ENCODE measurements around the gene RUNX3.

DNA sequence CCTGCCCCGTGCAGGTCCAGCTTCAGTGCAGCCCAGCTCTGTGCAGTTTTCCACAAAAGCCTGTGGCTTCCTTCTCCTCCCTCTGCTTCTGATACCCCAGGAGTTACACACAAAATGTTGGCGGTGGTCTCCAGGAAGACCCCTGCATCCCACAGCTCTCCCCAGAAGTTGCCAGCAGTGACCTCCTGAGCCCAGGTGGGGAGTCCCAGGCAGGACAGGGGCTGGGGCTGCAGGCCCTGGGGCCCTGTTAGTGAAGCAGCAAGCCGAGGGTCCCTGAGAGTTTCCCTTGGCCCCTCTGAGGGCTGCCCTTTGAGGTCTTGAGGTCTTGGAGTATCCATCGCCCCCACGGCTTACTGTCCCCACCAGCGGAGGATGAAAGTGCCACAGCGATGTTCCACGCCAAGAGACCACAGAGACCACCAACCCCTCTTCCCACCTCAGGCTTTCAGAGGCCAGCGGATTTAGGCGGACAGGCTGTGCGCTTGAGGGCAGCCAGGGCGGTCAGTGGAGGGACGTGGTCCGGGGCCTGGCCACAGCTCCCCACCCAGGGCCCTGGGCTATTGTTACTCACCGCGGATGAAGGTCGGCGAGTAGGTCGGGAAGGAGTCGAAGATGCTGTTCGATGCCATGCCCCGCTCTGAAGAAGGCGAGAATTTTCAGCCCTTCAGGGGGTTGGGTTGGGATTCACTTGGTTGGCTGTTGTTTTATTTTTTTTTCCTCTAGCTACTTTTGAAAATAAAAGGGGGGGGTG is 34.0 kb upstream of the RUNX3 start:
- TF ChIP-seq, protein P1, sequence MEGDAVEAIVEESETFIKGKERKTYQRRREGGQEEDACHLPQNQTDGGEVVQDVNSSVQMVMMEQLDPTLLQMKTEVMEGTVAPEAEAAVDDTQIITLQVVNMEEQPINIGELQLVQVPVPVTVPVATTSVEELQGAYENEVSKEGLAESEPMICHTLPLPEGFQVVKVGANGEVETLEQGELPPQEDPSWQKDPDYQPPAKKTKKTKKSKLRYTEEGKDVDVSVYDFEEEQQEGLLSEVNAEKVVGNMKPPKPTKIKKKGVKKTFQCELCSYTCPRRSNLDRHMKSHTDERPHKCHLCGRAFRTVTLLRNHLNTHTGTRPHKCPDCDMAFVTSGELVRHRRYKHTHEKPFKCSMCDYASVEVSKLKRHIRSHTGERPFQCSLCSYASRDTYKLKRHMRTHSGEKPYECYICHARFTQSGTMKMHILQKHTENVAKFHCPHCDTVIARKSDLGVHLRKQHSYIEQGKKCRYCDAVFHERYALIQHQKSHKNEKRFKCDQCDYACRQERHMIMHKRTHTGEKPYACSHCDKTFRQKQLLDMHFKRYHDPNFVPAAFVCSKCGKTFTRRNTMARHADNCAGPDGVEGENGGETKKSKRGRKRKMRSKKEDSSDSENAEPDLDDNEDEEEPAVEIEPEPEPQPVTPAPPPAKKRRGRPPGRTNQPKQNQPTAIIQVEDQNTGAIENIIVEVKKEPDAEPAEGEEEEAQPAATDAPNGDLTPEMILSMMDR (optimal IDR thresholded peaks at IDR 0.05 in 1 of 3, IDR thresholded peaks at IDR 0.05 in 1 of 3, conservative IDR thresholded peaks at IDR 0.05 in 1 of 3; ENCODE audit: extremely low read depth in 1 of 3, insufficient read depth in 2 of 3, low read length in 3 of 3): no peak
- TF ChIP-seq EZH2 (IDR thresholded peaks at IDR 0.05; ENCODE audit: low read length): no peak

All from keratinocyte (primary cell).